ENCODE data around the gene TMEM223. TPM values are rescaled to one million over a fixed set of nuclear protein-coding genes. Genes with fewer than 3 reads are reported as not detected.
"Not testable (repeated sequence)": the region's sequence is repeated elsewhere in the genome, so short reads cannot be mapped to it uniquely, and the experiment has no call there.

The TMEM223 gene
- polyA plus RNA-seq, 1 experiment, result 15.7 TPM

DNA sequence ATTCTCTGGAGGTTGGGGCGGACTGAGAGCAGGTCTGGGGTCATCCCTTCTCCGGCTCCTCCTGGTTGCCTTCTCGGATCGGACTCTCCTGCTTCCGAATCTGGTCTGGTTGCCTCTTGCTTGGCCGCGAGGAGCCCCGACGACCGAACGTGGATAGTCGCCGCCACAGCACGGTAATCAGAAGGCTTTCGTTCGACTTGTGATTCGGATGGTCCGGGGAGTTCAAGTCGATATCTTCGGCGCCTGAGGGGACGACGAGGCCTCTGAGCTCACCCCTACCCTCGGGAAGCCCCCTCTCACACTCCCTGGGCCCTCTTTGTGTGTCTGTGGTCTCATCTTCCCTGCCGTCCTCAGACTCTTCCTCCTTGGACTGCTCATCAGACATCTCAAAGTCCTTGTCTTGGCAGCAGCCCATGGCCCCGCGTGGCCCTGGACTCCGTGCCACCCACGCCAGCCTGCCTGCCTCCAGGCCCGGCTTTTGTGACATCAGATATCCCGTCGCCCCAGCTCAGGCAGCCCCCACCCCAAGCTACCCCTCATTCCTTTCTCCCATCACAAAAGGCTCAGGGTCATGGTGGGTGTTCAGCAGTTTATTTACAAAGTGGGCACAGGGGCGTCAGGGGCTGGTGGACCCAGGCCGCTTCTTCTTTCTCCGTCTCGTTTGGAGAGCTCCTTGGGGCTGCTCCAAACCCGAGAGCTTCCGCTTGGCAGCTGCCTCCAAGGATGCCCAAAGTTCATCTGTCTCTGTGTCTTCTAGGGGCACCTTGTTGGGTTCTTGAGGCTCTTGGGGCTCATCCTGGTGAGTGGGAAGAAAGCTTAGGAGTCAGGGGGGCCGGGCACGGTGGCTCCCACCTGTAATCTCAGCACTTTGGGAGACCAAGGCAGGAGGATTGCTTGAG is 40.8 kb upstream of the TMEM223 start, which contains the start of gene TEX54:
Gene TEX54, minus strand, starts transcription at position 506 of the 899 bp plus-strand sequence.
- CTCF ChIA-PET, result interaction anchor here (1.6 kb wide), 1 partner anchor 25 kb away, joined by 5 read pairs; no protein-coding TSS in a partner anchor
- H3K4me3 ChIP-seq (ENCODE audit: low read depth, low read length), result peak within 1 kb of the TSS; percentile 92
- no peak for DNase-seq (ENCODE audit: low read depth)
- TF ChIP-seq, protein P1, sequence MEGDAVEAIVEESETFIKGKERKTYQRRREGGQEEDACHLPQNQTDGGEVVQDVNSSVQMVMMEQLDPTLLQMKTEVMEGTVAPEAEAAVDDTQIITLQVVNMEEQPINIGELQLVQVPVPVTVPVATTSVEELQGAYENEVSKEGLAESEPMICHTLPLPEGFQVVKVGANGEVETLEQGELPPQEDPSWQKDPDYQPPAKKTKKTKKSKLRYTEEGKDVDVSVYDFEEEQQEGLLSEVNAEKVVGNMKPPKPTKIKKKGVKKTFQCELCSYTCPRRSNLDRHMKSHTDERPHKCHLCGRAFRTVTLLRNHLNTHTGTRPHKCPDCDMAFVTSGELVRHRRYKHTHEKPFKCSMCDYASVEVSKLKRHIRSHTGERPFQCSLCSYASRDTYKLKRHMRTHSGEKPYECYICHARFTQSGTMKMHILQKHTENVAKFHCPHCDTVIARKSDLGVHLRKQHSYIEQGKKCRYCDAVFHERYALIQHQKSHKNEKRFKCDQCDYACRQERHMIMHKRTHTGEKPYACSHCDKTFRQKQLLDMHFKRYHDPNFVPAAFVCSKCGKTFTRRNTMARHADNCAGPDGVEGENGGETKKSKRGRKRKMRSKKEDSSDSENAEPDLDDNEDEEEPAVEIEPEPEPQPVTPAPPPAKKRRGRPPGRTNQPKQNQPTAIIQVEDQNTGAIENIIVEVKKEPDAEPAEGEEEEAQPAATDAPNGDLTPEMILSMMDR (IDR thresholded peaks at IDR 0.05; ENCODE audit: insufficient read depth, low read depth, low read length), result no peak
- peaks cover 16% of the 10 kb centered on the region for H3K36me3 ChIP-seq (ENCODE audit: control insufficient read depth, insufficient read depth, low read length)
- no peaks in the 10 kb centered on the region for H3K27me3 ChIP-seq (ENCODE audit: control insufficient read depth, insufficient read depth, low read length)
- POLR2A ChIA-PET, result interaction anchor here (0.5 to 2.2 kb wide), 2 partner anchors 8 to 1690 kb away, joined by 4 to 21 read pairs; no protein-coding TSS in a partner anchor

DNA sequence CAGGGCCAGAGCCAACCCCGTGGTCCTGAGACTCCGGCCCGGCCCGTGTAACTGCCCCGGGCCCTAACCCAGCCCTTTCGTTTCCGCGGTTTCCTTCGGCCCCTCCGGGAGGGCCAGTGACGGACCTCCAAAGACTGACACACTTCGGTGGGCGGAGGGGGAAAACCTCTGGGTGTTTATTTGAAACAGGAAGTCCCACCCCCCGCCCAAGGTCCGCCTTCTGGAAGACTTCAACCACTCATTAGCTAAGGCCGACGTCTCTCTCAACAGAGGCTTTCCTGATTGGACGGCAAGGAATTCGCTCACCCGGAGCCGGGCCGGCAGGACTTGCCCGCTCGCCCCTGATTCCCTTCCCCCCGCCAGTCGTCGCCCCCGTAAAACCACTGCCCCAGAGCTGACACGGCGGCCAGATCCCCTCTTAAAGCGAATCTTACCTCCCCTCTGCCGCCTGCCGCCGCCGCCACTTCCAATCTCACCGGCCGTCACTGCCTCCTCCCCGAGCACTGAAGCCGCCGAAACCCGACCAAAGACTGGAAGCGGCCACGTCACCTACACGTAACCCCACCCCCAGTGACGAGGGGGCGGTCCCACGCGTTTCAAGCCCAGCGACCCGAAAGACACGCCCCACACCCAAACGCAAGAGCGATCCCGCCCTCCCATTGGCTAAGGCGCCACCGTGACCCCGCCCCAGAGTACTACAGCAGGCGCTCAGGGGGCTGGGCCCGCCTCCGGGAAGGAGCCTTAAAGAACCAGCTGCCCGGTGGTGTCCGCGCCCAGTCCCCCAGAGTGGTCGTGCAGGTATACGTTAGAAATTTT is 39.9 kb upstream of the TMEM223 start, which contains the start of gene STX5:
Gene STX5, minus strand, starts transcription at position 532 of the 816 bp plus-strand sequence. CDS start 808 bp downstream, outside the sequence.
- H3K4me3 ChIP-seq (ENCODE audit: low read depth, low read length), result peak within 1 kb of the TSS; percentile 92
- no peaks in the 10 kb centered on the region for H3K27me3 ChIP-seq (ENCODE audit: control insufficient read depth, insufficient read depth, low read length)
- TF ChIP-seq, protein P1 (IDR thresholded peaks at IDR 0.05; ENCODE audit: insufficient read depth, low read depth, low read length), result no peak
- DNase-seq (ENCODE audit: low read depth), result peak; percentile 89
- POLR2A ChIA-PET, result interaction anchor here (0.5 to 2.2 kb wide), 10 partner anchors 9 to 1689 kb away, joined by 3 to 21 read pairs (median 4); partner anchors contain the start of gene TAF6L
- CTCF ChIA-PET, result interaction anchor here (0.6 to 1.6 kb wide), 6 partner anchors 19 to 1829 kb away, joined by 3 to 5 read pairs (median 4); no protein-coding TSS in a partner anchor
- peaks cover 24% of the 10 kb centered on the region for H3K36me3 ChIP-seq (ENCODE audit: control insufficient read depth, insufficient read depth, low read length)

DNA sequence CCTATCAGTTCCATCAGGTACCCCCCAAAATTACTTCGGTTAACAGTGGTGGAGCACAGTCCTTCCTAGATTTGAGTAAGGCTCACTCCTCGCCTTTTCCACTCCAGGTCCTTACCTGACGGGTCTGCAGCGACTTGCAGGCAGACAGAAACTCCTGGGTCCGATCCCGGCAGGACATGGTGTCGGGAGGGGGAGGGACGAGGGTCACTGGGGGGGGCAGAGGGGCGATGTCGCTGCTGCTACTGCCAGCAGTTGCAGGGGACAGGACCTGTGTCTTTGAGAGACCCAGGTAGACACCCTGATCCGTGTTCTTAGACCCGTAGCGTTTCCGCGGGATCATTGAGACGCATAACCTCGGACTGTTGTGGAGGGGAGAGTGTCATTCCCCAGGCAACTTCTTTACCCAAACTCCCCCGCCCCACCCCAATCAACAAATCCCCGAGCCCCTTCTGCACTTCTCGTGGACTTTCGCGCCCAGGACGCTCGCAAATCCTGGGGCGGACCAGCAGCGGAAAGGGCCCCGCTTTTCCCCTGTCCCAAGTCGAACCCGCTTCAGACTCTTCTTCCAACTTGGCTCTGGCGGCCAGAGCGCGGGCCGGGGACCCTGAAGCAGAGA is 39.2 kb upstream of the TMEM223 start:
- Histone ChIP-seq H3K36me3 (ENCODE audit: control insufficient read depth, insufficient read depth, low read length) (peaks cover 24% of the 10 kb centered on the region), H3K27me3 (ENCODE audit: control insufficient read depth, insufficient read depth, low read length) (no peaks in the 10 kb centered on the region), H3K4me3 (ENCODE audit: low read depth, low read length) (peak overlapping the region; percentile 92)
- DNase-seq (ENCODE audit: low read depth), result no peak
- ChIA-PET POLR2A (interaction anchor here (0.5 to 2.2 kb wide), 6 partner anchors 10 to 60 kb away, joined by 3 to 21 read pairs (median 6); partner anchors contain the start of gene TAF6L), CTCF (interaction anchor here (1.0 to 1.6 kb wide), 2 partner anchors 23 to 45 kb away, joined by 3 to 5 read pairs; no protein-coding TSS in a partner anchor)
- TF ChIP-seq, protein P1 (IDR thresholded peaks at IDR 0.05; ENCODE audit: insufficient read depth, low read depth, low read length), result no peak

DNA sequence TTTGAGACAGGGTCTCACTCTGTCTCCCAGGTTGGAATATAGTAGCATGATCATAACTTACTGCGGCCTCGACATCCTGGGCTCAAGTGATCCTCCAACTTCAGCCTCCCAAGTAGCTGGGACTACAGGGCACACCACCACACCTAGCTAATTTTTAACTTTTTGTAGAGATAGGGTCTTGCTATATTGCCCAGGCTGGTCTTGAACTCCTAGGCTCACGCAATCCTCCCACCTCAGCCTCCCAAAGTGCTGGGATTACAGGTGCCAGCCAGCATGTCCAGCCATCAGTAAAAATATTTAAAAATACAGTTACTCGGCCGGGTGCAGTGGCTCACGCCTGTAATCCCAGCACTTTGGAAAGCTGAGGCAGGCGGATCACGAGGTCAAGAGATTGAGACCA is 36.3 kb upstream of the TMEM223 start:
- H3K27me3 ChIP-seq (ENCODE audit: control insufficient read depth, insufficient read depth, low read length); H3K4me3 ChIP-seq (ENCODE audit: low read depth, low read length); DNase-seq (ENCODE audit: low read depth): not testable (repeated sequence)
- peaks cover 27% of the 10 kb centered on the region for H3K36me3 ChIP-seq (ENCODE audit: control insufficient read depth, insufficient read depth, low read length)
- CTCF ChIA-PET, result interaction anchor here (2.4 to 3.2 kb wide), 2 partner anchors 12 to 42 kb away, joined by 6 to 24 read pairs; partner anchors contain the start of gene TMEM179B
- POLR2A ChIA-PET, result interaction anchor here (0.5 kb wide), 1 partner anchor 84 kb away, joined by 4 read pairs; no protein-coding TSS in a partner anchor

DNA sequence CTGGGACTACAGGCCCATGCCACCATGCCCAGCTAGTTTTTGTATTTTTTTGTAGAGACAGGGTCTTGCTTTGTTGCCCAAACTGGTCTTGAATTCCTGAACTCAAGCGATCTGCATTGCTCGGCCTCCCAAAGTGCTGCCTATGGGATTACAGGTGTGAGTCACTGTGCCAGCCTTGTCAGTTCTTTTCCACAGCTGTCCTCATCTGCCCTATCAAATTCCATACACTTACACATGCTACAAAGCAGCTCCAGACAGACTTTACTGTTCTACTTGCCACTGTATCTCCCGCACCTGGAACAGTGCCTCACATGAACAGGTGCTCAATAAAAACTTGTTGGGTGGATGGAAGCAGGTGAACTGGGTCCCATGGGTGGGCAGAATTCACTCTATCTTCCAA is 31.9 kb upstream of the TMEM223 start:
- H3K36me3 ChIP-seq (ENCODE audit: control insufficient read depth, insufficient read depth, low read length), result peaks cover 35% of the 10 kb centered on the region
- TF ChIP-seq, protein P1 (IDR thresholded peaks at IDR 0.05; ENCODE audit: insufficient read depth, low read depth, low read length), result no peak

More for the DNA sequence above, 31.9 kb upstream of the TMEM223 start:
- ChIA-PET CTCF (interaction anchor here (1.2 kb wide), 1 partner anchor 12 kb away, joined by 3 read pairs; no protein-coding TSS in a partner anchor), POLR2A (no interaction called here)
- no peak for DNase-seq (ENCODE audit: low read depth)
- Histone ChIP-seq H3K27me3 (ENCODE audit: control insufficient read depth, insufficient read depth, low read length) (no peaks in the 10 kb centered on the region), H3K4me3 (ENCODE audit: low read depth, low read length) (no peak overlapping the region)

All from BJ (cell line).